Subcutaneous abdominal adipose tissue (tissue), 5 donors: Measurements from ENCODE around the gene PPP3CA.

Experiments used
- H3K27ac ChIP-seq: one replicate; pipeline ENCODE4 v1.7.0; 2013; ENCODE audit warnings: low read depth, mild to moderate bottlenecking, inconsistent platforms, low read length, moderate library complexity
- H3K27me3 ChIP-seq, 5 donors: one replicate each; pipeline ENCODE4 v1.7.0; 2013; ENCODE audit warnings: low read length in 5 of 5, inconsistent platforms in 1 of 5; ENCODE audit not compliant: control insufficient read depth in 5 of 5, insufficient read depth in 4 of 5
- H3K36me3 ChIP-seq, 5 donors: one replicate each; pipeline ENCODE4 v1.7.0; 2013; ENCODE audit warnings: low read length in 5 of 5; ENCODE audit not compliant: control insufficient read depth in 5 of 5, insufficient read depth in 5 of 5
- H3K4me1 ChIP-seq, 5 donors: one replicate each; pipeline ENCODE4 v1.7.0; 2013; ENCODE audit warnings: low read length in 5 of 5, mild to moderate bottlenecking in 3 of 5, moderate library complexity in 1 of 5; ENCODE audit not compliant: control insufficient read depth in 5 of 5, insufficient read depth in 5 of 5
- H3K4me3 ChIP-seq, 5 donors: one replicate each; pipeline ENCODE4 v1.7.0; 2013; ENCODE audit warnings: low read length in 5 of 5, low read depth in 1 of 5
- H3K9ac ChIP-seq, 5 donors: one replicate each; pipeline ENCODE4 v1.7.0; 2013; ENCODE audit warnings: low read length in 5 of 5, mild to moderate bottlenecking in 4 of 5, moderate library complexity in 3 of 5
- H3K9me3 ChIP-seq, 5 donors: one replicate each; pipeline ENCODE4 v1.7.0; 2013; ENCODE audit warnings: low read length in 5 of 5; ENCODE audit not compliant: control insufficient read depth in 5 of 5
- donor health status: healthy.
- donor health status: healthy.
- donor health status: healthy.
- donor health status: healthy.
- donor health status: healthy.

The PPP3CA gene

GRCh38 chr4:101309925-101310324, 37.4 kb downstream of the PPP3CA start:
- no peaks in the 10 kb centered on the region for H3K27me3 ChIP-seq
- H3K36me3 ChIP-seq: no peaks in the 10 kb centered on the region
- H3K27ac ChIP-seq: peak overlapping the region; percentile 22
- peaks cover 0 to 10% (median 6%) of the 10 kb centered on the region in 5 donors for H3K4me1 ChIP-seq
- peak overlapping the region in 1 of 5 donors; percentile 34 for H3K4me3 ChIP-seq
- H3K9ac ChIP-seq: no peak overlapping the region
- no peaks in the 10 kb centered on the region for H3K9me3 ChIP-seq

- Histone ChIP-seq H3K27ac (no peak overlapping the region), H3K4me1 (peaks cover 0 to 10% (median 6%) of the 10 kb centered on the region in 5 donors), H3K27me3 (no peaks in the 10 kb centered on the region), H3K9me3 (no peaks in the 10 kb centered on the region), H3K4me3 (no peak overlapping the region), H3K36me3 (no peaks in the 10 kb centered on the region), H3K9ac (no peak overlapping the region)
Measured at GRCh38 chr4:101307899-101308298, 39.4 kb downstream of the PPP3CA start.

- H3K27ac ChIP-seq: no peak overlapping the region
- no peaks in the 10 kb centered on the region for H3K9me3 ChIP-seq
- H3K4me3 ChIP-seq: no peak overlapping the region
- no peaks in the 10 kb centered on the region for H3K36me3 ChIP-seq
- no peak overlapping the region for H3K9ac ChIP-seq
- peaks cover 0 to 10% (median 6%) of the 10 kb centered on the region in 5 donors for H3K4me1 ChIP-seq
- no peaks in the 10 kb centered on the region for H3K27me3 ChIP-seq
Measured at GRCh38 chr4:101306764-101307615, 40.3 kb downstream of the PPP3CA start.

GRCh38 chr4:101306225-101306624, 41.1 kb downstream of the PPP3CA start:
- peaks cover 0 to 10% (median 6%) of the 10 kb centered on the region in 5 donors for H3K4me1 ChIP-seq
- no peak overlapping the region for H3K9ac ChIP-seq
- no peak overlapping the region for H3K4me3 ChIP-seq
- H3K27ac ChIP-seq: no peak overlapping the region
- no peaks in the 10 kb centered on the region for H3K27me3 ChIP-seq
- no peaks in the 10 kb centered on the region for H3K9me3 ChIP-seq
- no peaks in the 10 kb centered on the region for H3K36me3 ChIP-seq

- no peaks in the 10 kb centered on the region for H3K27me3 ChIP-seq
- H3K9me3 ChIP-seq: no peaks in the 10 kb centered on the region
- H3K9ac ChIP-seq: no peak overlapping the region
- no peak overlapping the region for H3K4me3 ChIP-seq
- H3K27ac ChIP-seq: no peak overlapping the region
- no peaks in the 10 kb centered on the region for H3K36me3 ChIP-seq
- peaks cover 0 to 8% (median 6%) of the 10 kb centered on the region in 5 donors for H3K4me1 ChIP-seq
Measured at GRCh38 chr4:101304916-101305315, 42.4 kb downstream of the PPP3CA start.

- H3K9me3 ChIP-seq: no peaks in the 10 kb centered on the region
- no peak overlapping the region for H3K9ac ChIP-seq
- H3K27ac ChIP-seq: no peak overlapping the region
- H3K4me3 ChIP-seq: no peak overlapping the region
- no peaks in the 10 kb centered on the region for H3K27me3 ChIP-seq
- peaks cover 0 to 8% (median 0%) of the 10 kb centered on the region in 5 donors for H3K4me1 ChIP-seq
- no peaks in the 10 kb centered on the region for H3K36me3 ChIP-seq
Measured at GRCh38 chr4:101299899-101300540, 47.3 kb downstream of the PPP3CA start.

- no peaks in the 10 kb centered on the region for H3K36me3 ChIP-seq
- H3K4me3 ChIP-seq: no peak overlapping the region
- H3K9me3 ChIP-seq: no peaks in the 10 kb centered on the region
- no peak overlapping the region for H3K27ac ChIP-seq
- no peak overlapping the region for H3K9ac ChIP-seq
- H3K4me1 ChIP-seq: peaks cover 0 to 8% (median 0%) of the 10 kb centered on the region in 5 donors
- H3K27me3 ChIP-seq: no peaks in the 10 kb centered on the region
Measured at GRCh38 chr4:101299021-101299420, 48.3 kb downstream of the PPP3CA start.

GRCh38 chr4:101295691-101296090, 51.6 kb downstream of the PPP3CA start:
- no peak overlapping the region for H3K9ac ChIP-seq

GRCh38 chr4:101294597-101294996, 52.7 kb downstream of the PPP3CA start:
- H3K4me1 ChIP-seq: peaks cover 0 to 15% (median 10%) of the 10 kb centered on the region in 5 donors
- H3K9ac ChIP-seq: no peak overlapping the region
- H3K36me3 ChIP-seq: no peaks in the 10 kb centered on the region
- no peak overlapping the region for H3K27ac ChIP-seq
- H3K27me3 ChIP-seq: no peaks in the 10 kb centered on the region
- H3K4me3 ChIP-seq: no peak overlapping the region
- no peaks in the 10 kb centered on the region for H3K9me3 ChIP-seq

More at GRCh38 chr4:101295691-101296090, 51.6 kb downstream of the PPP3CA start:
- Histone ChIP-seq H3K4me3 (no peak overlapping the region), H3K9me3 (no peaks in the 10 kb centered on the region), H3K27ac (no peak overlapping the region), H3K36me3 (no peaks in the 10 kb centered on the region), H3K4me1 (peaks cover 0 to 15% (median 7%) of the 10 kb centered on the region in 5 donors), H3K27me3 (no peaks in the 10 kb centered on the region)

- Histone ChIP-seq H3K36me3 (no peaks in the 10 kb centered on the region), H3K9ac (no peak overlapping the region), H3K4me3 (no peak overlapping the region), H3K4me1 (peaks cover 0 to 29% (median 12%) of the 10 kb centered on the region in 5 donors), H3K9me3 (no peaks in the 10 kb centered on the region), H3K27ac (no peak overlapping the region), H3K27me3 (no peaks in the 10 kb centered on the region)
Measured at GRCh38 chr4:101292901-101293300, 54.4 kb downstream of the PPP3CA start.
